NCI-H146 treated with DMSO at 0.1 percent for 48 hours (cell line): ENCODE data around the gene EYA3.

ENCODE experiments used
- DNase-seq: peaks from one replicate; lab custom pipeline; 2025; ENCODE audit not compliant: unreplicated experiment; lab: John Stamatoyannopoulos, UW

EYA3 gene

DNA sequence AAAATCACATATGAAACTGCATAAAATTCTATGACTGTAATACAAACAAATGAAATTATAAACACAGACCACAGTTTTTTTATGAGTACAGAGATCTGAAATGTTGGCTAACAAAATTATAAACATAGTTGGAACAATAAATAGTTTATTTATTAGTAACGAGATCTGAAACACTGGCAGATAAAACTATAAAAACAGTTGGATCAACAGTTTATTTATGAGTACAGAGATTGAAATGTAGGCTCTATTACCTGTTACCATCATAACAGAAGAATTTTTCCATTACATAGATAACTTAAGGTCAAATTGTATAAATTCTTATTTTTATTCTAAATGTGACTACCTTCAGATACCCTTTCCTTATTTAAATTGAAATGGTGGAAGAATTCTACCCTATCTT lies 14.5 kb downstream of the EYA3 start:
- DNase-seq, result no peak

DNA sequence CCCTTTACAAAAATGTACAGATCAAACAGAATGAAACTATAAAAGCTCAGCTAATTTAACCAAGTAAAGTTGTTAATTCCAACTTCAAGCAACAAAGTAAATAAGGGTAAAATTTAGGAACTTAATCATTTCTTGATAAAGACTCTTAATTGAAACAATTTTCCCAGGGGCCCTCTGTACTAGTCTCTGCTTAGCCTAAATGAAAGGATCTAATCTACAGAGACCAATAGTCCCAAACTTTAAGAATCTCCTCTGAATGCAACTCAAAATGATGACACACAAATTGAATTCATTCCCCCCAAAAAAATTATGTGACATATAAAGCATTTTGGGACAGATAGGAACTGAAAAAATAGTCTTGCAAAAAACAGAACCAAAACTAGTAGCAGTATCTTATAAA lies 16.6 kb downstream of the EYA3 start:
- no peak for DNase-seq

DNA sequence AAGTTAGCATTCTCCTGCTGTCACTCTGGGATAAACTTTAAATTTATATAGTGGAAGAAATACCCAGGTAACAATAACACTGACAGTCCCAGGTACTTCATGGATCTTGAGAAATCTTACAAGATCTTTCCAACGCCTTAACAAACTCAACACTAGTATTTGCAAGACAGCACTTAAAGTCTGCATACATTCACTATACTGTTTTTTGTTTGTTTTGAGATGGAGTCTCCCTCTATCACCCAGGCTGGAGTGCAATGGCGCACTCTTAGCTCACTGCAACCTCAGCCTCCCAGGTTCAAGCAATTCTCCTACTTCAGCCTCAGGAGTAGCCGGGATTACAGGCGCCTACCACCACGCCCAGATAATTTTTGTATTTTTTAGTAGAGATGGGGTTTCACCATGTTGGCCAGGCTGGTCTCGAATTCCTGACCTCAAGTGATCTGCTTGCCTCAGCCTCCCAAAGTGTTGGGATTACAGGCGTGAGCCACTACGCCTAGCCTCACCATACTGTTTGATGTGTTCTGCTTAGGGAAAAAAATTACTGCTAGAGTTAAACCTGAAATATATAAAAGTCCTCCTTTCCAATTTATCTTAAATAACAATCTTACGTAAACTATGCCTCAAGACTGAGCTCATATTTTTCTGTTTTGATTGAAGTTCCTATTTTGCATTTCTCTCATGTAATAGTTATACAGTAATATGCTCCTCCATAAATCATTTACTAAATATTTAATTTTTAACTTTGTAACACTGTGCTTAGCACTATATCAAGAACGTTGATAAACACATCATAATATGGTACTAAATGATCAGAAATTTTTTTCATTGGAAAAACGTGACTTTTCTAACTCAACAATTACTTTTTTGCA lies 17.5 kb downstream of the EYA3 start:
- DNase-seq, result no peak

DNA sequence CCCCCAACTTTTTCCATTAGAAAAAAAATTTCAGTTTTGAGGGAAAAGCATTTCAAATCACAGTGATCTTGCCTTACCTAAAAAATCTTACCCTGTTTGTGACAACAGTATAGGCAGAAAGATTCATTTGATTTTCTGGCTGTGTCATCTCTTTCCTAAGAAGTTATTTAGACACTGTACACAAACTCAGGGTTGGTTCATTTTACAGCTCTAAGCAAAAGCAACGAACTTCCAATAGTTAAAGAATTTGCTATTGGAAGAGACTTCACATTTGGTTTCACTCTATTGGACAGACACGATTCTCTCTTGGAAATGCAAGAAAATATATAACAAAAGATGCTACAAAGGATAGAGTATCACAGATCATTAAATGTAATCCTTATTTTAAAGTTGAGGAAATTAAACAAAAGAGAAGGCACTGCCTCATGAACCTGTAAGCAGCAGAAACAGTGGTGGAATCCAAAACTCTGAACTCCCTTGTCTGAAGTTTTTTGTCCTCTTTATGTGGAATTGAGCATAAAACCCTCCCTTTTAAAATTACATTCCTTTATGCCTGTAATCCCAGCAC lies 20.8 kb downstream of the EYA3 start:
- no peak for DNase-seq

DNA sequence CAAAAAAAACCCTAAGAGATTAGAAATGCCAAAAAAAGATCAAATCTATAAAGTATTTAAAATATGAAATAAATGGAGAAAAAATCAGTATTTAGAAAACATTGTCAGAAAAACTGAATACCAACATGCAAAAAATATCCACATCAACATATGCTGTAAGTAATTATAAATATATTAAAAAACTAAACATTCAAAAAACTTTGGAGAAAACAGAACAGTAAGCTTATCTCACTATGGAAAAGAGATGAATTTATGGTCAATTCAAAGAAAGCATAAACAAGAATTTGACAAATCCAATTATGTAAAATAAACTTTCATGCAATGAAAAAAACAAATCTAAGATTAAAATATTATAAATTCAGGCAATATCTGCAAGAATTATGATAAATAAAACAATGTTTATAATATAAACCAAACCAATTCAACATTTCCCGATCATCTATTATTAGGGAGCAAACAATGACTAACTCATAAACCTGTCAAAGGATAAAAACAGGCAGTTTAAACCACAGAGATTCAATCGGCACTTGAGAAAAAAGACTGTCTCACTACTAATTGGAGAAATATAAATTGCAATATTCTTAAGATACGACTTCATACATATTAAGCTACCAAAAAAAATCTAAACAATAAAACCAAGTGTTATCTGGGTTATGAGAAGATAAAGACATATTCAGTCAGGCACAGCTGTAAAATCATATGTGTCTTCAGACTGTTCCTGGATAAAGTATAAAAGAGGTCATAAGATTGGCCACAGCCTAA lies 21.8 kb downstream of the EYA3 start:
- no peak for DNase-seq

DNA sequence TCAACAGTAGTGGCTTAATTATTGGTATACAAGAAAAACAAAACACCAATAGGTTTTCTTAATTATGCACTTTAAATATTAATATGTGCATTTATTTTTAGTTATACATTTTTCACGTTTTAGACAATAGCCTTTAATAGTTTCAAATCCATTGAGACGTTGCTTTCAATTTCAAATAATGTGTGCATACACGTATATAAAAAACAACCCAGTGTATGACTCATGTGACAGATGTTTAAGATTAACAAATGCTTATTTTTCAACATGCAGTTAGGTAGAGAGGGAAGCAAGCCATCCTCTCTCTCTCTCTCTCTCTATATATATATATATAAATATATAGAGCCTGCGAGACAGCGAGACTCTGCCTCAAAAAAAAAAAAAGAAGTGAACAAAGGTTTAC lies 24.3 kb downstream of the EYA3 start:
- DNase-seq, result no peak

DNA sequence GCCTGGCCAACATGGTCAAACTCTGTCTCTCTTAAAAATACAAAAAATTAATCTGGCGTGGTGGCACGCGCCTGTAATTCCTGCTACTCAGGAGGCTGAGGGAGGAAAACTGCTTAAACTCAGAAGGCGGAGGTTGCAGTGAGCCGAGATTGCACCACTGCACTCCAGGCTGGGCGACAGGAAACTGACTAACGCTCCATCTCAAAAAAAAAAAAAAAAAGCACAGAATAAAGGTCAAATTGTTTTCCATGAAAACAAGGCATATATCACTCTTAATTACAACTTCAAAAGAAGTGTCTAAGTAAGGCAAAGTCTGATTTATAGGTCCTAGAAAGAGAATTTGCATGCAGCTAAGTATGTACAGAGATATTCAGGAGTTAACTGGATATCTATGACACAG lies 25.6 kb downstream of the EYA3 start:
- DNase-seq, result no peak

DNA sequence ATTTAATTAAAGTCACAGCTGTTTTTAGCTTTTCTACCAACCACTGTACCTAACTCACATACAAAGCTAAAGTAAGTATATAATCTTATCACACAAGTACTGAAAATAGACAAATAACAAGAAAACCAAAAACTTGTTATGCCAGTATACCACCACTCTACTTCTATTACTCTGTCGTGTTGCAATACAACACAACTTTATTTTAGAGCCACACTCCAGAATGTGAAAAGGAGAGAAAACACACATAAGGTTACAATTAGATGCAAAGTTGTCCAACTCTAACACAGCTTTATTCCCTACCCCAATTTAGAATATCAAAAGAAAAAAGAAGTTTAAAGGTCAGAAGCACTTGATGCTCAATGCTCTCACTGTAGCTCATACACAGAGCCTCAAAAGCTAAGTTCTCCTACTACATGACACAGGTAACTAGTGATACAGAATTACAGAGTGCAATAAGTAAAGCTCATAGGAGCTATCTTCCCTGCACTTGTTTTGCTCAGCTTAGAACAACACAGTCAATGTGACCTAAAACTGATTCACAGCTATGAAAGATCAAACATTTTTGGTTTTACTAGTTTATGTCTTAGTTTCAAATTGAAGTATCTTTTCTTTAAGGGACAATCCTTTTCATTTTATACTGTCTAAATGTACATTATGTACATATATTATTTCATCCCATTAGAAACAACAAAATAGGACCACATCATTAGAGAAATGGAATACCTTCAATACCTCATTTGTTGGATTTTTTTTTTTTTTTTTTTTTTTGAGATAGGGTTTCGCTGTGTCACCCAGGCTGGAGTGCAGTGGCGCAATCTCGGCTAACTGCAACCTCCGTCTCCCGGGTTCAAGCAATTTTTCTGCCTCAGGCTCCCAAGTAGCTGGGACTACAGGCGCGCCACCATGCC lies 29.2 kb downstream of the EYA3 start:
- DNase-seq, result no peak

DNA sequence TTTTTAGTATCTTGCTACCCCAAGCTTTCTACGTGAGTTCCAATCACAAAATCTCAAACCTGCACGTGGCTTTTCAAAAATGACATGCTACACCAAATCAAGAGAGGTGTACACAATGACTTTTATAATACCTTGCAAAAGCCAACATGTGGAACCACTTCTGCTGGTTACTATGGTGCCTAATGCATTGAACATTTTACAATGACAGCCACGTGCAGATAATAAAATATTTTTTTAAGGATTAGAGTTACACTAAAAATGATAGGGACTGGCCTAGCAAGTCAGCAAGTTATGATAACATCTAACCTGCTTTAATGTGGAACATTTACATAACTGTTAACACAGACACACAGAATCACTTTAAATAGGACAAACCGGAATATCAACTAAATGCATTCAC lies 30.2 kb downstream of the EYA3 start:
- no peak for DNase-seq

DNA sequence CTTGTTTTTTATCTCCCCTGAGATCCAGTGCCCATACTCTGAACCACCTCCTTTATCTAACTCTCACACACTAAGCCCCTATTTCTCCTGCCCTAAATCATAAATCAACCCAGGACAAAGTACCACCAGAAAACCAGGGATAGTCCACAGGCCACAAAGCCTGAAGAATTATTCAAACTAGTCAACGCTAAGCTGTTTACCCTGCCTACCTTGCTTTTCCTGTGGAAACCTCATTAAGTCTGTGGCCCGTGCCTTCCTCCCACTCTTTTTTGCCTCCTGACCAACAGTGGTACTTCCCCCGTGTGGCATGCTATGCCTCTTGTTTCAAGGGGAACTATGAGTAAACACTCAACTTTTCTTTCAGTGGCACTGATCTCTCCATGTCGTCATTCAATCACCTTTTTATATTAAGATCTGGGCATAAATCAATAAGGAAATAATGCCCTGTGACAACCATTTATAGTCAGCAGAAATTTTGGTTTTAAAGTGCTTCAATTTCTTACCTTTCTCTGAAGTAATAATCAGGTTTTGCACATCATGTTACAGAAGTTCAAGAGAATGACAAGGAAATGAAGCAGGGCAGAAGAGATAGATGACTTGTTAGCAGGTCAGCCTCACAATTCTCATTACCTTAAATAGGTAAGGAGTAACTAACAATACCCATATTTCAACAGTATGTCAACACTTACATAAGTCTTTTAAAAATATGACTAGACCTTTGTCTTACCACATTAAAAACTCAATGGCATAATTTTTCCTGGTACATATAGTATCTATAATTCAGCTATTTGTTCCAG lies 32.1 kb downstream of the EYA3 start:
- DNase-seq, result no peak

DNA sequence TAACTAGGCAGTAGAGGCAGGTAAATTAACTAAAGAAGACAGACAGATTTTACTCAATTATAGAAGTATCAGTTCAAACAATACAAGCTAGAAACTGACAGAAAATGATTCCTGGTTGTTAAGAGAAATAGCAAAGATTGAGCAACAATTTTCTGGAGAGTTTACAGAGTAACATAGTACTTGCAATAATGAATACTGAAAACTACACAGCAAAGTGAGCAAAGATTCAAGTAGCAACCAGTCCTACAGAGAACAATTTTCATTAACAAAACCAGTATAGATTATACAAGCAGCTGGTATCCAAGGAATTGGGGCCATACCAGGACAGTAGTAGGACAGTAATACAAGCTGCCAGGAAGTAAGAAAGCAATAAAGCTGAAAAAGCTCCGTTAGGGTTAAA lies 37.6 kb downstream of the EYA3 start:
- no peak for DNase-seq

DNA sequence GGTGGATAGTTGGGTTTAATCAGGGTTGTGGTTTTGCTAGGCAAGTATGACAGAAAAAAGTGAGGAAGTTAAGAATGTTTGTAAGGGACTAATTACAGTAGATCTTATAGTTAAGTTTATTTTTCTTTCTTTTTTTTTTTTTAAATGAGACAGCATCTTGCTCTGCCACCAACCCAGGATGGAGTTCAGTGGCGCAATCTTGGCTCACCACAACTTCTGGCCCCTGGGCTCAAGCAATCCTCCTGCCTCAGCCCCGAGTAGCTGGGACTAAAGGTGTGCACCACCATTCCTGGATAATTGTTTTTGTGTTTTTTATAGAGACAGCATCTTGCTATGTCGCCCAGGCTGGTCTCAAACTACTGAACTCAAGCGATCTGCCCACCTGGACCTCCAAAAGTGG lies 41.7 kb downstream of the EYA3 start:
- no peak for DNase-seq

DNA sequence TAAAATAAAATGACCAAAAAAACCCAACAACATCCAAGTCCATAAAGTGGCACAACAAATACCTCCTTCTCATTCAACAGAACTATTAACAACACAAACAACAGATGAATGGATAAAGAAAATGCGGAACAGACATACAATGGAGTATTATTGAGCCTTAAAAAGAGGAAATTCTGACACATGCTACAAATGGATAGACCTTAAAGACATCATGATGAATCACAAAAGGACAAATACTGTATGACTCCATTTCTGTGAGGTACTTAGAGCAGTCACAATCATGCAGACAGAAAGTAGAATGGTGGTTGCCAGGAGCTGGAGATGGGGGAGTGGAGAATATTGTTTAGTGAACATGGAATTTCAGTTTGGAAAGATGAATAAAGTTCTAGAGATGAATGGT lies 42.6 kb downstream of the EYA3 start:
- no peak for DNase-seq

DNA sequence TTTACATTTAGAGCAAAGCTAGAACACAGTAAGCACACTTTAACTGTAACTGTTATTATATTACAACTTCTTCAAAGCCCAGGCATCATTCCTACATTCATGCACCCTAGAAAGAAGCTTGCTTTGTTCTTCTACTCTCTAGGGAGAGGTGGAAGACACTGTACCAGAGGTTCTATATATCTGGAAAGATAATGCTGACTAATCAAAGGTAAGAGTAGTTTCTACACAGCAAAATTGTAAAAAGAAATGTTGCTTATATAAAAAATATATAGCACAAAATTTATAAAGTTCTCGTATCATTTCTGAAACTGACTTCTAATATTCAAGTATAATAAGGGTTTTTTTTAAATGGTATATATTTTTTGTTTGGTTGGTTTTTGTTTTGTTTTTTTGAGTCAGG lies 44.0 kb downstream of the EYA3 start:
- DNase-seq, result no peak

DNA sequence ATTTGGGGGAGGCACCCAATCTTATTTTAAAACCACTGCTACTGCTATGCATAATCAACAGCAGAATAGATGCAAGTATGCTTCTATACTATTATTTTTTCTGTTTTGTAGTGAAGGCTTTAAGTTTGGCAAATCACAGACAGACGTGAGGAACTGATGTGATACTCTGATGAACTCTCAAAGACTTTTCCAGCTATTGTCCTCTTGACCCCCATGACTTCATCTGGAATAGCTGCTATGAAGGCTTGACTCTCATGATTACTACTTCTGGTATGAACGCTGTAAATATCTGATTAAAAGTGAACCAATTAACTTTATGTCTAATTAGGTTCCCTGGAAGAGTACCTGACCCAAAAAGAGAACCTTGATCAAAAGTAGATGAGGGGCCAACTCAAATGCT lies 49.1 kb downstream of the EYA3 start:
- no peak for DNase-seq

DNA sequence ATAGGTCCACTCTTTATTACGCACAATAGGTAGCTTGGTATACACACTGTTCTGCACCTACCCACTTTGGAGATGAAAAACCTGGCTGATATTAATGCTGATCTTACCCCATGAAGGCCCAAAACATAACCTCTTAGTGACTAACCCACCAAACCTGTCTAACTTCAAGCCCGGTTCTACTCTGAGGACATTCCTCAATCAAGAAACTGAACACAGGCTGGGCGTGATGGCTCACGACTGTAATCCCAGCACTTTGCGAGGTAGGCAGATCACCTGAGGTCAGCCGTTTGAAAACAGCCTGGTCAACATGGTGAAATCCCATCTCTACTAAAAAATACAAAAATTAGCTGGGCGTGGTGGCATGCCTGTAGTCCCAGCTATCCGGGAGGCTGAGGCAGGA lies 50.5 kb downstream of the EYA3 start:
- DNase-seq, result no peak

DNA sequence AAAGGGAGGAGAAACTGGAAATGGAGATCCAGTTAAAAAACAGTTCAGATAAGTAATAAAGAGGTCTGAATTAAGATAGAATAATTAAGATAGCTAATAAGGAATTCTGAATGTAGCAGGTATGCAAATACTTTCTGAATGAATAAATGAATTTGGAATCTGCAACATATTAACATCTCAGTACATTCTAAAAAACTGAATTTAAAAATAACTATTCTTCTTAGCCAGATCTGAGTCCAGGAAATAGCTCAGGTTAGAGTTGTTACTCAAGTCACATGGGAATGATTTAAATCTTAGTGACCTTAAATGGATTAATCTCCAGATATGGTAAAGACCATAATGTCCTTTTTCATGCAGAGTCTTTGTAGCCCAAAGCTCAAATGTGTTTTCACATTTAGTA lies 51.2 kb downstream of the EYA3 start:
- DNase-seq, result no peak

DNA sequence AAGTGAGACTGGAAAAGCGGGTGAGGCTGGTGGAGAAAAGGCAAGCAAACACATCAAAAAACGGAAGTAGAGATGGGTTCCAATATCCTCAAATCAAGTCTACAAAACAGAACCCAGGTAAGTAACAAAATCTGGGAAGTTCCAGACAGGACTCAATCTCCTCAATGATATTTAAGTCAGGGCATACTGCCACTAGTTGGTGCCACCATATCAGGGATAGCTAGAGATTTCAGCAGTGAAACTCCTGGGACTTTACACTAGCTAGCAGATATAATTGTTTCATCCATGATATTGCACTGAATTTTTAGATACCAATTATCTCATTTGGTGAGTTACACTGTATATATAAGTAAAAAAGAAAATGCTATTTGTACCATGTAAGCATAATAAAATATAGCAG lies 52.0 kb downstream of the EYA3 start:
- no peak for DNase-seq

DNA sequence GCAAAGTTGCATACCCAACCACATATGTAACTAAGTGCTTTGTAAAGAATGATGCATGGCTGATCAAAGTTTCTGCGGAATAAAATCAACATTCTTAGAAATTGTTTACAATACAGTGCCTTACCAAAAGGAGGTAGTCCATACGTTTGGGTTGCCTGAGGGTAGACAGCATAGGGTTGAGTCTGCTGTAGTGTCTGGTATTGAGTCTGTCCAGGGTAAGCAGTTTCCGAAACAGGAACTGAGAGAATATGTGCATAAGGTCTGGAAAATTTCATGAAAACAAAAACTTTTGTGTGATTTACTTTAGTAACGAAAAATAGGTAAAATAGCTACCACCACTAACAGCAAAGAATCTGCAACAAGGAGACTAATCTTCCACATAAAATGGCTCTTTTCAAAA lies 53.0 kb downstream of the EYA3 start:
- DNase-seq, result no peak

DNA sequence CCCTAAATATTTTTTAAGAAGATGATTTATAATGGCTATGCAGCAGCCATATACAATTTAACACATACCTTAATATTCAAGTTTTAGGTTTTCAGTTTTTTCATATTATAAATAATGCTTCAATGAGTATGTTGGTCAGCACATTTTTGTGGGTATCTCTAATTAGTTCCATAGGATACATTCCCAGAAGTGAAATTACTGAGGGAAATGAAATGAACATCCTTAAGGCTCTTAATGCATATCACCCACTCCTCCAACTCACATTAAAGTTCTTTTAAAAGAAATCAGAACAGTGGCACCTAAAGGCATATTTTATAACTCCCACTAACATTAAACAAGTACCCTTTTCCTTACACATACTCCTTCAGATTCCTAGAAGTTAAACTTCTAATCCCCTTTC lies 56.1 kb downstream of the EYA3 start:
- DNase-seq, result no peak
